Activated T-helper 1 cell treated with Interleukin-2 at 50 U/mL for 16 hours (primary cell): Measurements from ENCODE around the gene DCAF11.

Experiments
- DNase-seq: peaks from one replicate; pipeline ENCODE4 v3.0.0-alpha.2; 2020; ENCODE audit warnings: low read depth

Gene DCAF11

DNA sequence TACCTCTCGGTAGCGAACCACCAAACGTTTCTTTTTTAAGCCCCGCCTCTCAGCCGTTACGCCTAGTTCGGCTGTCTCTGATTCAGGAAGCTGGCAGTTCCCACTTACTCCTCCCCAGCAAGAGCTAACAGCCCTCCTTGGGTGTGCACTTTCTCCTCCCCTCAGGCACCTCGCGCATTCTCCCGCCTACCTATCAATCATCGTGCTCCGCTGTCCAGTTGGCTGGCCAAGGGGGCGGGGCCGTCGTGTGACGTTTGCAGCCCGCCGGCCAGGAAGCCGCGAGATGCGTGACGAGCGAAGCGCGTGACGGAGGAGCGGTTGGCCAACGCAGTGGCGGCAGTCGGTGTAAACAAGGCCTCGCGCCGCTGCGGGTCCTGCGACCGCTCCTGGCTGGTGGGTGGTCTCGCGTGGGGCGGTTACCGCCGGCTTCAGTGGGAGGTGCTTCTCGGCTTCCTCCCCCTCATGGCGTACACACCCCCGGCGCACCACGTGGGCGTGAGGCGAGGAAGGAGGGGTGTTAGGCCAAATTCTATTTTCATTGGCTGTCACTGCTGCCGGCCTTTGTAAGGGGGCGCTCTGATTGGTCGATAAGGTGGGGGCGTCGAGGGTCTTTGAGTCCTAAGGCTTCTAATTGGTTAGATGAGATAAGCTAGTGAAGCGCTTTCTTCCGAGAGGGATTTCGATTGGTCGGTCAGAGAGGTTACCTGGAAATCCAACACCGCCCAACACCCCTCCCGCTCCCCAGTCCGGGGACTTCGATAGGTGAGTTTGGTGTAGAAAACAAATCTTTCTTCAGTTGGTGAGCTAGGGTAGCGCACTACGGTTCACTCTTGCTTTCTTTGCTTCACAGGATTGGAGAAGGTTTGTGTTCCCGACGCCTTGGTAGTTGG lies at the start of gene DCAF11, which contains the start of gene NRL:
TSS of gene DCAF11 (plus strand) at position 246 of the 890 bp plus-strand sequence. CDS start 818 bp downstream, outside the sequence.
TSS of gene NRL (minus strand) at position 418 of the 890 bp plus-strand sequence. CDS start 32,101 bp downstream, outside the sequence.
- DNase-seq = peak; percentile 97

- no peak for DNase-seq
Measured at GRCh38 chr14:24064856-24065255, 49.7 kb upstream of the DCAF11 start.

GRCh38 chr14:24065408-24065807 lies 49.2 kb upstream of the DCAF11 start:
- no peak for DNase-seq

DNA sequence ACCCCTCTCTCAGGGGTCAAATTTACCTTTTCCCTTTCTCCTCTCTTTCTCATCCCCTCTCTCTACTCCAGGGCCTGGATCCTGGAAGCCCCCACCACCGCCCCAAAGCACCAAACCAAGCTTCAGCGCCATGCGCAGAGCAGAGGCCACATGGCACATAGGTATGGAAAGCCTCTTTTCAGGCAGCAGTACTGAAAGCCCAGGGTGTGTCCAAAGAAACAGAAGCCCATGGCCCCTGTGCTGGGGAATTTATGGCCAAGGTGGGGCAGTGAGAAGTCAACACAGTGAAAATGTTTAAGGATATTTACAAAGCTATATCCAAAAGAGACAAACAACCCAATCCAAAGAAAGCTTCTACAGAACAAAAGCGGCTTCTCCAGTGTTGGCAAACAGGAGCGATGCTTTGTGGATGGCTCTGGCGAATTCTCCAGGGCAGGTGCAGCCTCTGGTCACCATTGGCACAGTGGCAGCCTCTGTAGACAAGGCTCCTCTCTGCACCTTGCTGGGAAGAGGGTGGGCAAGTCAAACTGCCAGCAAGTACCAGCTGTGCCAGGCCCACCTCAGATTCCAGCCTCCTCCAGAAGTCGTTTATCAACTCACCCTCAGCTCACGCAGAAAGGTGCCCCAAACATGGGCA lies 48.0 kb upstream of the DCAF11 start:
- no peak for DNase-seq

- DNase-seq = no peak
Measured at GRCh38 chr14:24067133-24068082, 47.2 kb upstream of the DCAF11 start.

DNA sequence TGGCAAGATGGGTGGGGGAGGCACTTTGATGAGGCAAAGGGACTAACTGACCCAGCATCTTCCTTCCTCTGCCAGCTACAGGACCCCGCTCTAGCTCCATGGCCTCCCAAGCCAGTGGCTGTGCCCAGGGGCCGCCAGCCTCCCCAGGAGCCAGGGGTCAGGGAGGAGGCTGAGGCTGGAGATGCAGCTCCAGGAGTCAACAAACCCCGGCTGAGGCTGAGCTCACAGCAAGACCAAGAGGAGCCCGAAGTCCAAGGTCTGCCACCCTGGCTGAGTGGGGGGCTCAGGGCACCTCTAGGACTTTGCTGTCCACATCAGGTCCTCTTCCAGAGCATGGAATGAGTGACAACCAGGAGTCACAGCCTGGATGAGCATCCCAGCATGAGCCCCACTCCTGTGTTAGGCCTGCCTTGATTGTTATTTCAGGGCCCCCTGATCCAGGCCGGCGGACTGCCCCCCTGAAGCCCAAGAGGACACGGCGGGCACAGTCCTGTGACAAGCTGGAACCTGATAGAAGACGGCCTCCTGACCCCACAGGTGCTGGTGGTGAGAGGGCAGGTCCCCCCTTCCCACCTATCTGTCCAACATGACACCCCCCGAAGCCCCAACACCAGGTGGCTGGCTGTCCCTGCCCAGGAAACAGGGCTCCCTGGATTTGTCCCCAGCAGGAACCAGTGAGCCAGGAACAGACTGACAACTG lies 45.7 kb upstream of the DCAF11 start:
- DNase-seq = no peak

DNA sequence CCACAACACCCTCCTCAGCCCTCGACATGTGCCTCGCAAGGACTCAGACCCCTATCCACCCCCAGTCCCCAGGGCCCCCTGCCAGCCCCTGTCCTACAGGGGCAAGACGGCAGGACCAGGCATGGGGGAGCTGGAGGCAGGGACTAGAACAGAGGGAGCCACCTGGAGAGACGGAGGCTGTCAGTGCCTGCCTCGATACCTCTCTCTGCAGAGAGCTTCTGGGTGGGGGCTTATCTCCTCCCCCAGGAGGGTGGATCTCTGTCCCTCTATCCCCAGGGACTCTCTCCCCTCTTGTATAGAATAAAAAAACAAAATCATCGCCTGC lies 45.2 kb upstream of the DCAF11 start:
- no peak for DNase-seq

- DNase-seq = no peak
Measured at GRCh38 chr14:24070285-24071143, 44.1 kb upstream of the DCAF11 start.

GRCh38 chr14:24071144-24071697 lies 43.4 kb upstream of the DCAF11 start, which contains the start of gene CPNE6:
TSS of gene CPNE6 (plus strand) at chr14:24071562. CDS start at chr14:24072937, 1,375 bp downstream.
- no peak for DNase-seq

- DNase-seq = no peak
Measured at GRCh38 chr14:24071836-24072430, 42.6 kb upstream of the DCAF11 start.

GRCh38 chr14:24072436-24072835 lies 42.1 kb upstream of the DCAF11 start:
- DNase-seq = no peak

DNA sequence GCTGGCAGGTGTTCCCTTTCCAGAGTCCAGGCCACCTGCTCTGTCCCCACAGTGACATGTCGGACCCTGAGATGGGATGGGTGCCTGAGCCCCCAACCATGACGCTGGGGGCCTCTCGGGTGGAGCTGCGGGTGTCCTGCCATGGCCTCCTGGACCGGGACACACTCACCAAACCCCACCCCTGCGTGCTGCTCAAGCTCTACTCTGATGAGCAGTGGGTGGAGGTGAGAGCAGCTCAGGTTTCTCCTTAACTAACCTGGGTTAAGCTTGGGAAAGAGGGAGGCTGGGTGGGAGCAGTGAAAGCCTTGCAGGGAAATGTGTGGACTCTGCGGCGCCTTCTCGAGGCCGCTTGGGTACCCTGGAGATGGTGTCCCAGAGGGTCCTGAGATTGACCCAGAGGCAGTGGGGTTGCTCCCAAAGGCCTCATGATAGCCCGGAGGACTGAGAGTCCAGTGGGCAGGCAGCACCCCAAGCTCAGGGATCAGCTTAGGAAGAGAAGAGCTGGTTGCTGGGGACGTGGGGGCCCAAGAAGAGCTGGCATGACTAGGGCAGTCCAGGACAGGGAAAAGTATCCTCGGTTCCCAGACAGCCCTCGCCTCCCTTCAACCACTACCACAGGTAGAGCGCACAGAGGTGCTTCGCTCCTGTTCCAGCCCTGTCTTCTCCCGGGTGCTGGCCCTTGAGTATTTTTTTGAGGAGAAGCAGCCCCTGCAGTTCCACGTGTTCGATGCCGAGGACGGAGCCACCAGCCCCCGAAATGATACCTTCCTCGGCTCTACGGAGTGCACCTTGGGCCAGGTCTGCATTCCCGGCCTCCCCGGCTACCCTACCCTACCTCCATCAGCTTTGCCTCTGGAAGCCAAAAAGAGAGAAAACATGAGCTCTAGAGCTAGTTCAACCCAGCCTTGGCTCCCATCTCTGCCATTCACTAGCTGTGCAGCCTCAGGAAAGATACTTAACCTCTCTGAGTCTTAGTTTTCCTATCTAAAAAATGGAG lies 41.4 kb upstream of the DCAF11 start:
- no peak for DNase-seq

DNA sequence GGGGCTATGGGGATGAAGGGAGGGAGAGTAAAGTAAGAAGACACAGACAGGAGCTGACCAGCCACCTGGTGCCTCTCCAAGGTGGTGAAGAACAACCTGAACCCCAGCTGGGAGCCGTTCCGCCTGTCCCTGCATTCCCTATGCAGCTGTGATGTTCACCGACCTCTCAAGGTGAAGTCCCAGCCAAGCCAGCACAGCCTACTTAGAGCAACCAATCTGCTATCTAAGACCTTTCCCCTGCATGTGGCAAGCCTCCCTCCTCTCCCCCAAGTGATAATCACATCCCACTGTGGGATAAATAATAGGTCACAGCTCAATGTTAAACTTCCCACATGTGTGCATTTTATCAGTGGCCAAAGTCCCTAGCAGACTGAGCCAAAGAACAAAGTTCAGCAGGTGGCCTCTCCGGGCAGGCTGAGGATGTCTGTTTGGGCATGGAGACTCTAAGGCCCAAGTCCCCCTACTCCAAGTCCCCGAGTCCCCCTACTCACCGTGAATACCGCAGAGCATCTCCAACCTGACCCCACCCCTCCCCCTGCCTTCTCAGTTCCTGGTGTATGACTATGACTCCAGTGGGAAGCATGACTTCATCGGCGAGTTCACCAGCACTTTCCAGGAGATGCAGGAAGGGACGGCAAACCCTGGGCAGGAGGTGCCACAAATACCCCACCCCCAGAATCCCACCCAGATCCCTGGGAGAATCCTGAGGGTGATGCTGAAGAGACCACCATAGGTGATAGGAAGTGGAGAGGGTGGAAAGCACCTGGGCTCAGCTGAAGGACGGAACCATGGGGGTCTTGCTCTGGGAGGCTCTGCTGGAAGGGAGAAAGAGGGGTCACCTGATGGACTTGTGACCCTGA lies 39.7 kb upstream of the DCAF11 start:
- DNase-seq = no peak

DNA sequence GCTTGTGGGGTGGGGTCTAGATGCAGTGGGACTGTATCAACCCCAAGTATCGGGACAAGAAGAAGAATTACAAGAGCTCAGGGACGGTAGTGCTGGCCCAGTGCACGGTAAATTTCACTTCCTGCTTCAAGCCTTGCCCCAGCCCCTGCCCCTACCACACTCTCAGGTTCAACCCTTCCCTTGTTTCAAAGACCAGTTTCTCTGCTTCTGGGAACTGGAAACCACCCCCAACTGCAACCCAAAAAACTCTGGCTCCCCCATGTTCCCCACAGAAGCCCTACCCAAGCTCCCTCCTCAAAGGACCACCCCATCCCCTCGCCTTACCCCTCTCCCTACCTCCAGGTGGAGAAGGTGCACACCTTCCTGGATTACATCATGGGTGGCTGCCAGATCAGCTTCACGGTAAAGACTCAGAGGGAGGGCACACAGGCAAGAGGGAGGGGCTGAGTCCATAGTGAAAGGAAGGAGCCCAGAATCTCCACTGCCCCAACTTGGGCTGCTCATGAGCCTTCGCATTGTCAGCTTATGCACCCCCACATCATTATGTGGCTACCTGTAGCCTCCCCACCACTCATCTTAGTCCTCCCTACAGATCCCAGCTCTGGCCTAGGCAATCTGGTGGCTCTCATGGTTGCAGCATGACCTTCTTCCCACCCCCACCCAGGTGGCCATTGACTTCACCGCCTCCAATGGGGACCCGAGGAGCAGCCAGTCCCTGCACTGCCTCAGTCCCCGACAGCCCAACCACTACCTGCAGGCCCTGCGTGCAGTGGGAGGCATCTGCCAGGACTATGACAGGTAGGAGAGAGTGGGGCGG lies 38.9 kb upstream of the DCAF11 start:
- DNase-seq = no peak

GRCh38 chr14:24076302-24076601 lies 38.3 kb upstream of the DCAF11 start:
- no peak for DNase-seq

DNA sequence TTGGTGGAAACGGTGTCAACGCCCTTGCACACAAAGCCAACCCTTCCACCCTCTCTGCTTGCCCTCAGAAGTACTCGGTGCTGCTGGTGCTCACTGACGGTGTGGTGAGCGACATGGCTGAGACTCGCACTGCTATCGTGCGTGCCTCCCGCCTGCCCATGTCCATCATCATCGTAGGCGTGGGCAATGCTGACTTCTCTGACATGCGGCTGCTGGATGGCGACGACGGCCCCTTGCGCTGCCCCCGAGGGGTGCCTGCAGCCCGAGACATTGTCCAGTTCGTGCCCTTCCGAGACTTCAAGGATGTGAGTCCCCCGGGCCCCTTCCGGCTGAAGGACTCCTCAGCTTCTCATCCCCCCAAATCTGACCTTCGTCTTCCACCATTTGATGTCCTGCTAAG lies 37.5 kb upstream of the DCAF11 start:
- DNase-seq = no peak

DNA sequence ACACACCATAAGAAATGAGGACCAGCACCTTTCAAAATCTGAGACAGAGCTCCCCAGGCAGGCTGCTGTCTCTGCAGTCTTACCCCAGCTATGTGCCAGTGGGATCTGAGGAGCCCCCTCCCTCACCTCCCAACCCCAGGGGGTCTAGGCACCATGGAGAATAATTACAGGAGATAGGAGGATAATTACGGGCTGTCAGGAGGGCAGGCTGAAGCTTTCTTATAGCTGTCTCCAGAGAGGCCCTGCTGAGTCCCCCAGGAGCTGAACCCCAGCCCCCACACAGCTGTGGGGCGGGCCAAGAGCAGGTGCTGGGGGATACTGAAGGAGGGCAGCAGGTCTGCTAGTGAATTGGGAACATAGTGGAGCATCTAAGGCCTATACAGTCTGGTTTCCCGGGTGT lies 36.4 kb upstream of the DCAF11 start:
- DNase-seq = no peak
